Tibial nerve (tissue), 4 donors: ENCODE results near the gene HNRNPA1. TPM values are rescaled to one million over a fixed set of nuclear protein-coding genes. Genes with fewer than 3 reads are reported as not detected.
A peak's percentile ranks its signal among the peaks of the same experiment; 100 is the strongest.

Experiments
- DNase-seq, 2 donors: peaks; one replicate each; pipeline ENCODE4 v3.0.0-alpha.2; 2019; ENCODE audit warnings: low spot score in 2 of 2
- H3K27ac ChIP-seq, 4 donors: fragments of 200-600 bp; sonication (generic) in 3 of 4; one replicate each; pipeline ENCODE4 v1.5.1; 2017 to 2019; ENCODE audit warnings: mild to moderate bottlenecking in 1 of 4
- H3K27me3 ChIP-seq, 2 donors: fragments of 200-600 bp; sonication (generic) in 1 of 2; one replicate each; pipeline versions ENCODE4 v1.5.1 to v1.6.0; 2017 to 2019
- H3K36me3 ChIP-seq, 3 donors: fragments of 200-600 bp; sonication (generic); one replicate each; pipeline ENCODE4 v1.5.1; 2018 to 2019
- H3K4me1 ChIP-seq, 4 donors: fragments of 200-600 bp; sonication (generic) in 3 of 4; one replicate each; pipeline ENCODE4 v1.5.1; 2017 to 2019
- H3K4me3 ChIP-seq, 4 donors: fragments of 200-600 bp; sonication (generic) in 3 of 4; one replicate each; pipeline ENCODE4 v1.5.1; 2017 to 2019; ENCODE audit warnings: mild to moderate bottlenecking in 1 of 4, moderate library complexity in 1 of 4
- H3K9me3 ChIP-seq, 4 donors: fragments of 200-600 bp; sonication (generic) in 3 of 4; one replicate each; pipeline ENCODE4 v1.5.1; 2017 to 2019
- CTCF ChIP-seq, 5 experiments: fragments of 200-600 bp in 3 of 5; fragments of 450-650 bp in 2 of 5; sonication (generic) in 3 of 5; IDR thresholded peaks; one replicate each; pipeline ENCODE4 v1.5.1; 2016 to 2019; ENCODE audit warnings: antibody characterized with exemption in 5 of 5, mild to moderate bottlenecking in 3 of 5, moderate library complexity in 2 of 5
- EP300 ChIP-seq, 2 donors: sonication (generic); formaldehyde crosslinking; IDR thresholded peaks; one replicate each; pipeline ENCODE4 v1.6.1; 2017; ENCODE audit warnings: antibody characterized with exemption in 2 of 2, mild to moderate bottlenecking in 1 of 2
- POLR2A ChIP-seq, 2 donors: fragments of 450-650 bp; IDR thresholded peaks; one replicate each; pipeline ENCODE4 v1.6.1; 2017; ENCODE audit warnings: antibody characterized with exemption in 2 of 2, mild to moderate bottlenecking in 2 of 2, moderate library complexity in 2 of 2
- WGBS, 2 donors: methylation state at CpG; one replicate each; pipeline ENCODE4 v1.1.5; 2018; 5-methylcytosine and 5-hydroxymethylcytosine counted together
- total RNA-seq, 4 donors: library from RNA; depleted of rRNA; stranded (reverse); fragments of >200 nt; gene quantifications; one replicate each; pipeline ENCODE4 v1.1.0, GENCODE V29; 2016

The HNRNPA1 gene
- total RNA-seq, 4 donors from 2014 or later = 450 to 769 (median 570) TPM

GRCh38 chr12:54253240-54253639 lies 27.3 kb upstream of the HNRNPA1 start:
- peaks cover 0 to 58% (median 0%) of the 10 kb centered on the region in 3 donors for H3K36me3 ChIP-seq
- DNase-seq = no peak
- 93 to 95% methylated on average over 4 of the region's 4 CpGs for WGBS, 2 donors
- no peaks in the 10 kb centered on the region for H3K27me3 ChIP-seq
- no peak overlapping the region for H3K4me3 ChIP-seq
- TF ChIP-seq POLR2A (IDR thresholded peaks at IDR 0.05) (no peak), CTCF (IDR thresholded peaks at IDR 0.05) (no peak), EP300 (IDR thresholded peaks at IDR 0.05) (no peak)
- H3K4me1 ChIP-seq = peaks cover 0 to 26% (median 5%) of the 10 kb centered on the region in 4 donors
- no peak overlapping the region for H3K27ac ChIP-seq
- no peaks in the 10 kb centered on the region for H3K9me3 ChIP-seq

- Histone ChIP-seq H3K4me1 (peaks cover 0 to 62% (median 33%) of the 10 kb centered on the region in 4 donors), H3K27me3 (no peaks in the 10 kb centered on the region), H3K27ac (peak overlapping the region in 3 of 4 donors; percentile 31 to 88 (median 85)), H3K9me3 (no peaks in the 10 kb centered on the region), H3K4me3 (no peak overlapping the region), H3K36me3 (peaks cover 0 to 36% (median 0%) of the 10 kb centered on the region in 3 donors)
- WGBS, 2 donors = 78% methylated on average over 8 of the region's 8 CpGs
- TF ChIP-seq CTCF (IDR thresholded peaks at IDR 0.05) (no peak), POLR2A (IDR thresholded peaks at IDR 0.05) (no peak), EP300 (IDR thresholded peaks at IDR 0.05) (no peak)
- no peak for DNase-seq
Measured at GRCh38 chr12:54257332-54257731, 23.2 kb upstream of the HNRNPA1 start.

GRCh38 chr12:54258201-54258681 lies 22.3 kb upstream of the HNRNPA1 start:
- DNase-seq = no peak
- Histone ChIP-seq H3K27ac (peak overlapping the region; percentile 31 to 88 (median 71)), H3K4me1 (peaks cover 0 to 70% (median 36%) of the 10 kb centered on the region in 4 donors), H3K36me3 (peaks cover 0 to 32% (median 0%) of the 10 kb centered on the region in 3 donors), H3K9me3 (no peaks in the 10 kb centered on the region), H3K27me3 (no peaks in the 10 kb centered on the region), H3K4me3 (no peak overlapping the region)
- no peak for TF ChIP-seq CTCF (IDR thresholded peaks at IDR 0.05)
- peak in 1 of 2 donors; percentile 9 for TF ChIP-seq EP300 (IDR thresholded peaks at IDR 0.05)
- no peak for TF ChIP-seq POLR2A (IDR thresholded peaks at IDR 0.05)

GRCh38 chr12:54259194-54260011 lies 21.1 kb upstream of the HNRNPA1 start:
- H3K27ac ChIP-seq = peak overlapping the region; percentile 57 to 88 (median 72)
- DNase-seq = peak; percentile 47 to 68
- H3K4me1 ChIP-seq = peaks cover 0 to 70% (median 36%) of the 10 kb centered on the region in 4 donors
- peaks cover 0 to 25% (median 0%) of the 10 kb centered on the region in 3 donors for H3K36me3 ChIP-seq
- no peaks in the 10 kb centered on the region for H3K9me3 ChIP-seq
- no peaks in the 10 kb centered on the region for H3K27me3 ChIP-seq
- TF ChIP-seq EP300 (IDR thresholded peaks at IDR 0.05) = peak in 1 of 2 donors; percentile 74
- no peak for TF ChIP-seq POLR2A (IDR thresholded peaks at IDR 0.05)
- TF ChIP-seq CTCF (IDR thresholded peaks at IDR 0.05) = peak in 1 of 5 experiments; percentile 9
- H3K4me3 ChIP-seq = peak overlapping the region; percentile 2 to 47 (median 26)
- WGBS, 2 donors = 2 to 4% methylated on average over 11 of the region's 11 CpGs

GRCh38 chr12:54261815-54262402 lies 18.6 kb upstream of the HNRNPA1 start:
- no peaks in the 10 kb centered on the region for H3K27me3 ChIP-seq
- DNase-seq = no peak
- no peak overlapping the region for H3K4me3 ChIP-seq
- H3K4me1 ChIP-seq = peaks cover 0 to 70% (median 36%) of the 10 kb centered on the region in 4 donors
- H3K36me3 ChIP-seq = peaks cover 0 to 7% (median 0%) of the 10 kb centered on the region in 3 donors
- no peaks in the 10 kb centered on the region for H3K9me3 ChIP-seq
- H3K27ac ChIP-seq = peak overlapping the region in 2 of 4 donors; percentile 44 to 71
- 28 to 34% methylated on average over 5 of the region's 5 CpGs for WGBS, 2 donors
- TF ChIP-seq EP300 (IDR thresholded peaks at IDR 0.05) (no peak), POLR2A (IDR thresholded peaks at IDR 0.05) (no peak), CTCF (IDR thresholded peaks at IDR 0.05) (no peak)
